B cell (primary cell): ENCODE results near the gene PIK3CA. TPM values are rescaled to one million over a fixed set of nuclear protein-coding genes. Genes with fewer than 3 reads are reported as not detected.
"Not testable (repeated sequence)": the region's sequence is repeated elsewhere in the genome, so short reads cannot be mapped to it uniquely, and the experiment has no call there.

ENCODE experiments used
- ATAC-seq: fragments of 200-7000 bp; cut with Tn5 transposase; one replicate; pipeline ENCODE4 v1.10.0; 2021; ENCODE audit warnings: low read depth, mild to moderate bottlenecking, moderate number of reproducible peaks, moderate library complexity
- CTCF ChIA-PET: fragments of 350-600 bp; sonication (Branson Sonifier 250); formaldehyde crosslinking; loops from one replicate; lab custom pipeline; 2021; ENCODE audit warnings: antibody characterized with exemption, inconsistent platforms; lab: Charles Lee
- POLR2A ChIA-PET: fragments of 350-600 bp; sonication (Branson Sonifier 250); formaldehyde crosslinking; loops from one replicate; lab custom pipeline; 2021; ENCODE audit warnings: antibody characterized with exemption; lab: Charles Lee
- DNase-seq: peaks from one replicate; pipeline ENCODE4 v3.0.0; 2013
- H2AFZ ChIP-seq: 2 replicates; pipeline ENCODE4 v1.6.1; 2012; ENCODE audit warnings: mild to moderate bottlenecking, low read depth, low read length; ENCODE audit not compliant: insufficient read depth, poor library complexity, severe bottlenecking
- H3K27ac ChIP-seq, 2 donors: 1 replicate in 1 of 2; 2 replicates in 1 of 2; pipeline ENCODE4 v1.5.1; 2012 to 2013; ENCODE audit warnings: low read length in 2 of 2, mild to moderate bottlenecking in 2 of 2, moderate library complexity in 1 of 2
- H3K27me3 ChIP-seq, 4 experiments: fragments of 200-600 bp in 1 of 4; sonication (generic) in 1 of 4; replicated peaks in 1 of 4; 1 replicate in 2 of 4; 2 replicates in 2 of 4; pipeline versions ENCODE4 v1.6.1 to v1.7.0; 2013 to 2016; ENCODE audit warnings: low read length in 3 of 4, mild to moderate bottlenecking in 2 of 4, mixed read lengths in 1 of 4, moderate library complexity in 1 of 4; ENCODE audit not compliant: insufficient read depth in 4 of 4, control insufficient read depth in 3 of 4; ENCODE audit errors: control extremely low read depth in 1 of 4
- H3K36me3 ChIP-seq, 2 experiments: replicated peaks in 1 of 2; 1 replicate in 1 of 2; 2 replicates in 1 of 2; pipeline versions ENCODE4 v1.6.1 to v1.7.1; 2013; ENCODE audit warnings: low read length in 1 of 2; ENCODE audit not compliant: insufficient read depth in 2 of 2, control insufficient read depth in 1 of 2; ENCODE audit errors: control extremely low read depth in 1 of 2, extremely low read depth in 1 of 2
- H3K4me1 ChIP-seq, 2 donors: fragments of 200-600 bp in 1 of 2; sonication (generic) in 1 of 2; 1 replicate in 1 of 2; 2 replicates in 1 of 2; pipeline versions ENCODE4 v1.5.1 to v1.6.1; 2013 to 2017; ENCODE audit warnings: low read length in 2 of 2; ENCODE audit not compliant: control insufficient read depth in 2 of 2, insufficient read depth in 2 of 2
- H3K4me2 ChIP-seq: replicated peaks from 2 replicates; pipeline ENCODE3; 2012; ENCODE audit warnings: mild to moderate bottlenecking, low read depth, low read length; ENCODE audit not compliant: poor library complexity, severe bottlenecking
- H3K4me3 ChIP-seq, 5 experiments: fragments of 200-600 bp in 1 of 5; sonication (generic) in 1 of 5; 1 replicate in 3 of 5; 2 replicates in 2 of 5; pipeline versions ENCODE4 v1.5.1 to v1.7.0; 2011 to 2016; ENCODE audit warnings: low read length in 4 of 5, mild to moderate bottlenecking in 4 of 5, low read depth in 2 of 5, control low read depth in 1 of 5, moderate library complexity in 1 of 5; ENCODE audit not compliant: insufficient read depth in 1 of 5; ENCODE audit errors: control extremely low read depth in 1 of 5, extremely low read depth in 1 of 5
- H3K79me2 ChIP-seq: fragments of 200-600 bp; sonication (generic); one replicate; pipeline ENCODE4 v1.6.0; 2016; ENCODE audit warnings: low read length; ENCODE audit not compliant: control insufficient read depth, insufficient read depth
- H3K9ac ChIP-seq: fragments of 200-600 bp; sonication (generic); 2 replicates; pipeline ENCODE4 v1.6.1; 2017; ENCODE audit warnings: mild to moderate bottlenecking, low read length, moderate library complexity
- H3K9me3 ChIP-seq, 3 donors: one replicate each; pipeline versions ENCODE4 v1.6.1 to v1.7.1; 2013; ENCODE audit warnings: low read length in 2 of 3; ENCODE audit not compliant: control insufficient read depth in 2 of 3, insufficient read depth in 1 of 3; ENCODE audit errors: control extremely low read depth in 1 of 3
- H4K20me1 ChIP-seq: 2 replicates; pipeline ENCODE4 v1.6.0; 2012; ENCODE audit warnings: mild to moderate bottlenecking, low read length; ENCODE audit not compliant: insufficient read depth, control insufficient read depth, poor library complexity, severe bottlenecking
- H3K27ac Mint-ChIP-seq: one replicate; pipeline ENCODE4 v1.8.0; 2021; ENCODE audit warnings: mixed read lengths
- H3K27me3 Mint-ChIP-seq: one replicate; pipeline ENCODE4 v1.8.0; 2021; ENCODE audit warnings: mixed read lengths
- H3K4me1 Mint-ChIP-seq: one replicate; pipeline ENCODE4 v1.8.0; 2021; ENCODE audit warnings: mixed read lengths
- H3K4me3 Mint-ChIP-seq: one replicate; pipeline ENCODE4 v1.8.0; 2021; ENCODE audit warnings: mixed read lengths
- H3K9me3 Mint-ChIP-seq: one replicate; pipeline ENCODE4 v1.8.0; 2022; ENCODE audit warnings: mixed read lengths; ENCODE audit not compliant: insufficient read depth
- CTCF ChIP-seq: fragments of 200-600 bp; IDR thresholded peaks from one replicate; pipeline ENCODE4 v1.8.0; 2022; ENCODE audit warnings: antibody characterized with exemption, mild to moderate bottlenecking
- EZH2 ChIP-seq: IDR thresholded peaks from 2 replicates; pipeline ENCODE4 v1.6.1; 2012; ENCODE audit warnings: borderline replicate concordance, low read depth, mild to moderate bottlenecking, moderate library complexity, low read length; ENCODE audit not compliant: insufficient read depth, poor library complexity, severe bottlenecking
- WGBS: methylation state at CpG from one replicate; pipeline ENCODE4 v1.1.5; 2013; ENCODE audit warnings: missing lambda C conversion rate; ENCODE audit not compliant: insufficient coverage; 5-methylcytosine and 5-hydroxymethylcytosine counted together
- intact Hi-C: fragments of 100-400 bp; cut with micrococcal nuclease; formaldehyde crosslinking; loops from one replicate; pipeline ENCODE4 v1.10.0; 2022
- polyA plus RNA-seq: library from polyadenylated mRNA; depleted of rRNA; stranded (reverse); fragments of >200 nt; gene quantifications from 2 replicates; pipeline ENCODE4 v1.2.3, GENCODE V29; 2012
- total RNA-seq, 2 donors: library from RNA; stranded (reverse); fragments of 120-200 nt in 1 of 2; gene quantifications; 1 replicate in 1 of 2; 2 replicates in 1 of 2; pipeline versions ENCODE4 v1.2.3 to v1.2.4, GENCODE V29; 2013 to 2022

The PIK3CA gene
- total and polyA plus RNA-seq, 2 donors (not counting 1 experiment from before 2014, with no cell fraction given): 6.4 to 61.8 TPM

- Histone ChIP-seq H3K36me3 (no peaks in the 10 kb centered on the region), H2AFZ (no peak overlapping the region), H3K4me1 (no peaks in the 10 kb centered on the region), H4K20me1 (no peaks in the 10 kb centered on the region), H3K27me3 (peaks cover 0 to 5% (median 2%) of the 10 kb centered on the region in 4 experiments), H3K4me2 (no peak overlapping the region), H3K27ac (no peak overlapping the region), H3K4me3 (no peak overlapping the region), H3K9ac (no peak overlapping the region), H3K9me3 (peaks cover 0 to 2% (median 0%) of the 10 kb centered on the region in 3 donors), H3K79me2 (no peaks in the 10 kb centered on the region)
- POLR2A ChIA-PET: no interaction called here
- CTCF ChIA-PET: no interaction called here
- DNase-seq: no peak
- Mint-ChIP-seq H3K27me3 (peaks cover 11% of the 10 kb centered on the region), H3K9me3 (peaks cover 3% of the 10 kb centered on the region), H3K4me1 (no peaks in the 10 kb centered on the region), H3K4me3 (no peak overlapping the region), H3K27ac (no peak overlapping the region)
- WGBS: no CpG with 5 or more reads among the region's 2 CpGs
- no peak for TF ChIP-seq CTCF
- TF ChIP-seq EZH2: no peak
- intact Hi-C loops: no loop called here
- no peak for ATAC-seq
Observed at GRCh38 chr3:179116816-179117215, 31.3 kb upstream of the PIK3CA start.

GRCh38 chr3:179132191-179132890, 15.8 kb upstream of the PIK3CA start:
- H3K4me3 ChIP-seq, CTCF ChIA-PET, H2AFZ ChIP-seq, H3K9me3 ChIP-seq, intact Hi-C loops, H3K27ac Mint-ChIP-seq, H3K27ac ChIP-seq, H3K9ac ChIP-seq, H4K20me1 ChIP-seq, H3K27me3 Mint-ChIP-seq, H3K4me2 ChIP-seq, DNase-seq, ATAC-seq, H3K4me3 Mint-ChIP-seq, H3K36me3 ChIP-seq, H3K27me3 ChIP-seq, H3K9me3 Mint-ChIP-seq, H3K79me2 ChIP-seq, POLR2A ChIA-PET, H3K4me1 ChIP-seq: not testable (repeated sequence)
- 96% methylated on average over 16 of the region's 27 CpGs for WGBS
- peaks cover 10% of the 10 kb centered on the region for H3K4me1 Mint-ChIP-seq
